CD4-positive, alpha-beta memory T cell (primary cell): ENCODE measurements around the gene CAMK1. TPM values are rescaled to one million over a fixed set of nuclear protein-coding genes. Genes with fewer than 3 reads are reported as not detected.

ENCODE experiments used
- CTCF ChIA-PET: fragments of 350-600 bp; sonication (Branson Sonifier 250); formaldehyde crosslinking; loops from one replicate; lab custom pipeline; 2021; ENCODE audit warnings: inconsistent platforms; ENCODE audit not compliant: partially characterized antibody; lab: Charles Lee
- POLR2A ChIA-PET: fragments of 350-600 bp; sonication (Branson Sonifier 250); formaldehyde crosslinking; loops from one replicate; lab custom pipeline; 2021; ENCODE audit not compliant: partially characterized antibody; lab: Charles Lee
- DNase-seq, 5 donors: peaks; one replicate each; pipeline versions ENCODE4 v3.0.0 to v3.0.0-alpha.2; 2020 to 2022; ENCODE audit warnings: mixed read lengths in 1 of 5
- H3K27ac ChIP-seq: one replicate; pipeline ENCODE4 v1.7.0; 2013; ENCODE audit warnings: low read depth, low read length
- H3K27me3 ChIP-seq: 2 replicates; pipeline ENCODE4 v1.7.0; 2013; ENCODE audit warnings: mild to moderate bottlenecking, low read length, moderate library complexity; ENCODE audit not compliant: insufficient read depth
- H3K36me3 ChIP-seq: 2 replicates; pipeline ENCODE4 v1.7.0; 2013; ENCODE audit warnings: mild to moderate bottlenecking, low read length, moderate library complexity; ENCODE audit not compliant: insufficient read depth
- H3K4me1 ChIP-seq: 2 replicates; pipeline ENCODE4 v1.7.0; 2013; ENCODE audit warnings: mild to moderate bottlenecking, low read length, moderate library complexity; ENCODE audit not compliant: insufficient read depth
- H3K4me3 ChIP-seq, 2 donors: one replicate each; pipeline ENCODE4 v1.7.0; 2013; ENCODE audit warnings: low read length in 2 of 2, mild to moderate bottlenecking in 1 of 2
- H3K9me3 ChIP-seq, 2 donors: one replicate each; pipeline ENCODE4 v1.7.0; 2013; ENCODE audit warnings: low read length in 2 of 2, control low read depth in 1 of 2; ENCODE audit not compliant: control insufficient read depth in 1 of 2
- H3K27ac Mint-ChIP-seq, 7 donors: one replicate each; pipeline ENCODE4 v1.8.0; 2020 to 2021; ENCODE audit warnings: mixed read lengths in 7 of 7, mild to moderate bottlenecking in 6 of 7, inconsistent platforms in 3 of 7, moderate library complexity in 3 of 7
- H3K27me3 Mint-ChIP-seq, 2 donors: one replicate each; pipeline ENCODE4 v1.8.0; 2020 to 2021; ENCODE audit warnings: mixed read lengths in 2 of 2
- H3K36me3 Mint-ChIP-seq, 2 donors: one replicate each; pipeline ENCODE4 v1.8.0; 2020 to 2021; ENCODE audit warnings: mixed read lengths in 2 of 2, inconsistent platforms in 1 of 2, mild to moderate bottlenecking in 1 of 2
- H3K4me1 Mint-ChIP-seq, 4 donors: one replicate each; pipeline ENCODE4 v1.8.0; 2020 to 2021; ENCODE audit warnings: mixed read lengths in 4 of 4, mild to moderate bottlenecking in 1 of 4
- H3K4me3 Mint-ChIP-seq, 8 donors: one replicate each; pipeline ENCODE4 v1.8.0; 2020 to 2021; ENCODE audit warnings: mixed read lengths in 8 of 8, mild to moderate bottlenecking in 7 of 8, moderate library complexity in 6 of 8, inconsistent platforms in 3 of 8
- H3K9me3 Mint-ChIP-seq, 8 donors: one replicate each; pipeline ENCODE4 v1.8.0; 2020 to 2021; ENCODE audit warnings: mixed read lengths in 8 of 8, mild to moderate bottlenecking in 5 of 8, inconsistent platforms in 3 of 8, moderate library complexity in 1 of 8
- intact Hi-C: fragments of 100-400 bp; cut with micrococcal nuclease; formaldehyde crosslinking; loops from one replicate; pipeline ENCODE4 v1.15.1; 2023
- polyA plus RNA-seq, 2 donors: library from polyadenylated mRNA; unstranded; fragments of 300-500 nt; fragmentation: Illumina TruSeq; gene quantifications; one replicate each; pipeline ENCODE4 v1.2.3, GENCODE V29; 2021
- total RNA-seq, 2 experiments: library from RNA; stranded (reverse); gene quantifications; one replicate each; pipeline ENCODE4 v1.2.3, GENCODE V29; 2021

Gene CAMK1
- total and polyA plus RNA-seq, 4 experiments from 2014 or later, result 2.1 to 5.8 (median 3.1) TPM

GRCh38 chr3:9736831-9737230 lies 32.9 kb downstream of the CAMK1 start:
- no peaks in the 10 kb centered on the region for H3K27me3 Mint-ChIP-seq
- peaks cover 35 to 85% of the 10 kb centered on the region in 2 donors for H3K36me3 Mint-ChIP-seq
- Histone ChIP-seq H3K9me3 (no peaks in the 10 kb centered on the region), H3K4me1 (peaks cover 43% of the 10 kb centered on the region), H3K27ac (no peak overlapping the region), H3K4me3 (no peak overlapping the region), H3K36me3 (peaks cover 68% of the 10 kb centered on the region), H3K27me3 (no peaks in the 10 kb centered on the region)
- DNase-seq, result no peak
- peak overlapping the region in 4 of 7 donors; percentile 46 to 71 (median 59) for H3K27ac Mint-ChIP-seq
- no peaks in the 10 kb centered on the region for H3K9me3 Mint-ChIP-seq
- H3K4me3 Mint-ChIP-seq, result peak overlapping the region in 2 of 8 donors; percentile 7 to 15
- POLR2A ChIA-PET, result interaction anchor here (1.0 to 1.2 kb wide), 4 partner anchors 12 to 56 kb away, joined by 3 to 5 read pairs (median 4); partner anchors contain the start of genes ARPC4 and OGG1
- intact Hi-C loops, result no loop called here
- H3K4me1 Mint-ChIP-seq, result peaks cover 32 to 47% (median 40%) of the 10 kb centered on the region in 4 donors
- CTCF ChIA-PET, result interaction anchor here (1.1 to 4.8 kb wide), 2 partner anchors 10 to 71 kb away, joined by 3 to 28 read pairs; no protein-coding TSS in a partner anchor

GRCh38 chr3:9732740-9733115 lies 37.0 kb downstream of the CAMK1 start:
- ChIA-PET CTCF (interaction anchor here (0.5 to 4.8 kb wide), 8 partner anchors 10 to 229 kb away, joined by 3 to 17 read pairs (median 4); partner anchors contain the start of genes ARPC4, CRELD1 and OGG1), POLR2A (interaction anchor here (1.1 to 4.2 kb wide), 15 partner anchors 11 to 370 kb away, joined by 3 to 60 read pairs (median 6); partner anchors contain the start of genes ARPC4, CRELD1, JAGN1 and MTMR14)
- H3K4me1 Mint-ChIP-seq, result peaks cover 39 to 67% (median 53%) of the 10 kb centered on the region in 4 donors
- H3K36me3 Mint-ChIP-seq, result peaks cover 20 to 54% of the 10 kb centered on the region in 2 donors
- peak overlapping the region; percentile 89 to 98 (median 93) for H3K4me3 Mint-ChIP-seq
- Histone ChIP-seq H3K4me1 (peaks cover 56% of the 10 kb centered on the region), H3K27ac (peak overlapping the region; percentile 77), H3K27me3 (no peaks in the 10 kb centered on the region), H3K36me3 (peaks cover 27% of the 10 kb centered on the region), H3K4me3 (peak overlapping the region; percentile 27 to 96), H3K9me3 (no peaks in the 10 kb centered on the region)
- peak overlapping the region; percentile 90 to 95 (median 92) for H3K27ac Mint-ChIP-seq
- H3K27me3 Mint-ChIP-seq, result no peaks in the 10 kb centered on the region
- peak in 1 of 5 donors; percentile 42 for DNase-seq
- intact Hi-C loops, result loop anchor here (5.0 kb wide), 2 partner anchors 410 to 590 kb away; partner anchors contain the start of genes SEC13 and VHL
- H3K9me3 Mint-ChIP-seq, result peaks cover 0 to 2% (median 0%) of the 10 kb centered on the region in 8 donors

GRCh38 chr3:9732080-9732739 lies 37.5 kb downstream of the CAMK1 start:
- H3K9me3 Mint-ChIP-seq, result peaks cover 0 to 2% (median 0%) of the 10 kb centered on the region in 8 donors
- no peaks in the 10 kb centered on the region for H3K27me3 Mint-ChIP-seq
- H3K27me3 ChIP-seq, result no peaks in the 10 kb centered on the region
- H3K36me3 ChIP-seq, result peaks cover 22% of the 10 kb centered on the region
- peak overlapping the region; percentile 27 to 96 for H3K4me3 ChIP-seq
- peak overlapping the region; percentile 89 to 98 (median 93) for H3K4me3 Mint-ChIP-seq
- H3K27ac ChIP-seq, result peak overlapping the region; percentile 77
- H3K36me3 Mint-ChIP-seq, result peaks cover 20 to 50% of the 10 kb centered on the region in 2 donors
- peaks cover 44 to 72% (median 59%) of the 10 kb centered on the region in 4 donors for H3K4me1 Mint-ChIP-seq
- intact Hi-C loops, result loop anchor here (5.0 kb wide), 2 partner anchors 410 to 590 kb away; partner anchors contain the start of genes SEC13 and VHL
- DNase-seq, result peak; percentile 22 to 59 (median 39)
- ChIA-PET CTCF (interaction anchor here (0.5 to 4.8 kb wide), 8 partner anchors 14 to 228 kb away, joined by 3 to 17 read pairs (median 4); partner anchors contain the start of genes ARPC4, MTMR14 and OGG1), POLR2A (interaction anchor here (0.7 to 4.2 kb wide), 20 partner anchors 12 to 369 kb away, joined by 3 to 60 read pairs (median 5); partner anchors contain the start of genes ARPC4, CAMK1, CPNE9 and CRELD1)
- peaks cover 61% of the 10 kb centered on the region for H3K4me1 ChIP-seq
- H3K9me3 ChIP-seq, result no peaks in the 10 kb centered on the region
- H3K27ac Mint-ChIP-seq, result peak overlapping the region; percentile 90 to 95 (median 92)

GRCh38 chr3:9731206-9732079 lies 38.3 kb downstream of the CAMK1 start, which contains the start of gene BRPF1:
BRPF1 (plus strand) TSS chr3:9731735; CDS start chr3:9734141, 2,406 bp downstream.
- H3K4me1 Mint-ChIP-seq, result peaks cover 47 to 75% (median 59%) of the 10 kb centered on the region in 4 donors
- intact Hi-C loops, result loop anchor here (1.0 to 5.0 kb wide), 11 partner anchors 18 to 591 kb away; partner anchors contain the start of genes BRK1, CRELD1, MTMR14 and OGG1
- ChIA-PET POLR2A (interaction anchor here (0.6 to 4.2 kb wide), 20 partner anchors 8 to 368 kb away, joined by 3 to 60 read pairs (median 5); partner anchors contain the start of genes ARPC4, CAMK1, CPNE9 and CRELD1), CTCF (interaction anchor here (0.5 to 4.8 kb wide), 10 partner anchors 13 to 95 kb away, joined by 3 to 17 read pairs (median 3); partner anchors contain the start of genes ARPC4, MTMR14 and OGG1)
- H3K27me3 ChIP-seq, result no peaks in the 10 kb centered on the region
- peak within 1 kb of the TSS; percentile 48 to 96 for H3K4me3 ChIP-seq
- peak within 1 kb of the TSS; percentile 93 to 98 (median 95) for H3K27ac Mint-ChIP-seq
- H3K36me3 ChIP-seq, result peaks cover 14% of the 10 kb centered on the region
- H3K4me1 ChIP-seq, result peaks cover 64% of the 10 kb centered on the region
- peak within 1 kb of the TSS; percentile 89 to 98 (median 93) for H3K4me3 Mint-ChIP-seq
- peak within 1 kb of the TSS; percentile 77 for H3K27ac ChIP-seq
- peak; percentile 98 to 100 (median 98) for DNase-seq
- H3K9me3 Mint-ChIP-seq, result peaks cover 0 to 2% (median 0%) of the 10 kb centered on the region in 8 donors
- H3K9me3 ChIP-seq, result no peaks in the 10 kb centered on the region
- no peaks in the 10 kb centered on the region for H3K27me3 Mint-ChIP-seq
- H3K36me3 Mint-ChIP-seq, result peaks cover 14 to 42% of the 10 kb centered on the region in 2 donors

- peak overlapping the region; percentile 93 to 98 (median 95) for H3K27ac Mint-ChIP-seq
- peak overlapping the region; percentile 48 to 96 for H3K4me3 ChIP-seq
- peaks cover 11 to 39% of the 10 kb centered on the region in 2 donors for H3K36me3 Mint-ChIP-seq
- no peaks in the 10 kb centered on the region for H3K9me3 ChIP-seq
- POLR2A ChIA-PET, result interaction anchor here (0.7 to 4.2 kb wide), 16 partner anchors 10 to 334 kb away, joined by 3 to 60 read pairs (median 5); partner anchors contain the start of genes ARPC4, CAMK1, CRELD1 and JAGN1
- H3K27me3 Mint-ChIP-seq, result no peaks in the 10 kb centered on the region
- CTCF ChIA-PET, result interaction anchor here (0.5 to 4.8 kb wide), 8 partner anchors 18 to 96 kb away, joined by 3 to 17 read pairs (median 3); partner anchors contain the start of genes ARPC4, MTMR14 and OGG1
- H3K4me1 ChIP-seq, result peaks cover 62% of the 10 kb centered on the region
- H3K4me3 Mint-ChIP-seq, result peak overlapping the region; percentile 87 to 95 (median 92)
- peaks cover 0 to 2% (median 0%) of the 10 kb centered on the region in 8 donors for H3K9me3 Mint-ChIP-seq
- intact Hi-C loops, result loop anchor here (1.0 to 5.0 kb wide), 11 partner anchors 19 to 592 kb away; partner anchors contain the start of genes BRK1, CRELD1, MTMR14 and OGG1
- no peaks in the 10 kb centered on the region for H3K27me3 ChIP-seq
- H3K4me1 Mint-ChIP-seq, result peaks cover 44 to 71% (median 59%) of the 10 kb centered on the region in 4 donors
- no peak for DNase-seq
- peaks cover 11% of the 10 kb centered on the region for H3K36me3 ChIP-seq
- peak overlapping the region; percentile 77 for H3K27ac ChIP-seq
Observed at GRCh38 chr3:9730657-9731205, 39.0 kb downstream of the CAMK1 start.
